BLaER1 (cell line): Measurements from ENCODE around the gene AK1.

Experiments
- H3K27ac ChIP-seq: shearing (Covaris generic); formaldehyde crosslinking; 2 replicates; pipeline ENCODE4 v1.8.1; 2022
- H3K27me3 ChIP-seq: shearing (Covaris generic); formaldehyde crosslinking; 2 replicates; pipeline ENCODE4 v1.8.1; 2022
- H3K36me3 ChIP-seq: shearing (Covaris generic); formaldehyde crosslinking; 2 replicates; pipeline ENCODE4 v1.8.1; 2022
- H3K4me1 ChIP-seq: shearing (Covaris generic); formaldehyde crosslinking; 2 replicates; pipeline ENCODE4 v1.8.1; 2022
- H3K4me2 ChIP-seq: shearing (Covaris generic); formaldehyde crosslinking; 2 replicates; pipeline ENCODE4 v1.8.1; 2022
- H3K4me3 ChIP-seq: shearing (Covaris generic); formaldehyde crosslinking; 2 replicates; pipeline ENCODE4 v1.8.1; 2022
- H3K9ac ChIP-seq: shearing (Covaris generic); formaldehyde crosslinking; 2 replicates; pipeline ENCODE4 v1.8.1; 2022
- H3K9me3 ChIP-seq: shearing (Covaris generic); formaldehyde crosslinking; 2 replicates; pipeline ENCODE4 v1.8.1; 2022
- H4K20me1 ChIP-seq: shearing (Covaris generic); formaldehyde crosslinking; 2 replicates; pipeline ENCODE4 v1.8.1; 2022
- Cebpa-rat ChIP-seq: shearing (Covaris generic); IDR thresholded peaks from 2 replicates; pipeline ENCODE4 v1.8.1; 2022

AK1 gene

GRCh38 chr9:127877566-127877998 is at the start of gene AK1:
AK1 (minus strand) TSS chr9:127877675; CDS start chr9:127874617, 3,058 bp downstream.
- Histone ChIP-seq H3K4me3 (peak within 1 kb of the TSS; percentile 55), H3K27me3 (peaks cover 23% of the 10 kb centered on the region), H4K20me1 (no peaks in the 10 kb centered on the region), H3K4me1 (peaks cover 98% of the 10 kb centered on the region), H3K4me2 (peak within 1 kb of the TSS; percentile 78), H3K9ac (peak within 1 kb of the TSS; percentile 66), H3K27ac (peak within 1 kb of the TSS; percentile 65; the same call in 1 of the 2 replicates), H3K36me3 (no peaks in the 10 kb centered on the region), H3K9me3 (no peaks in the 10 kb centered on the region)
- no peak for TF ChIP-seq Cebpa-rat

GRCh38 chr9:127926906-127927200 is 49.4 kb upstream of the AK1 start:
- H3K36me3 ChIP-seq: no peaks in the 10 kb centered on the region
- H3K27ac ChIP-seq: no peak overlapping the region
- H3K4me3 ChIP-seq: peak overlapping the region; percentile 57
- H4K20me1 ChIP-seq: peaks cover 90% of the 10 kb centered on the region
- 0 out of 2 replicates have a peak overlapping the region, but pooled peaks have one; percentile 18 for H3K9ac ChIP-seq
- H3K4me2 ChIP-seq: peak overlapping the region; percentile 78
- no peak for TF ChIP-seq Cebpa-rat
- H3K4me1 ChIP-seq: peaks cover 35% of the 10 kb centered on the region
- H3K27me3 ChIP-seq: peaks cover 82% of the 10 kb centered on the region
- no peaks in the 10 kb centered on the region for H3K9me3 ChIP-seq

- Histone ChIP-seq H3K27me3 (peaks cover 84% of the 10 kb centered on the region), H3K27ac (no peak overlapping the region), H3K9ac (no peak overlapping the region), H3K4me1 (peaks cover 35% of the 10 kb centered on the region), H4K20me1 (peaks cover 86% of the 10 kb centered on the region), H3K4me2 (peak overlapping the region; percentile 78), H3K36me3 (no peaks in the 10 kb centered on the region), H3K9me3 (no peaks in the 10 kb centered on the region), H3K4me3 (peak overlapping the region; percentile 57; the same call in 1 of the 2 replicates)
- TF ChIP-seq Cebpa-rat: no peak
These were observed 48.8 kb upstream of the AK1 start for GRCh38 chr9:127925959-127926905.

- TF ChIP-seq Cebpa-rat: no peak
- H3K9ac ChIP-seq: no peak overlapping the region
- H4K20me1 ChIP-seq: peaks cover 76% of the 10 kb centered on the region
- peaks cover 77% of the 10 kb centered on the region for H3K27me3 ChIP-seq
- no peaks in the 10 kb centered on the region for H3K36me3 ChIP-seq
- H3K4me1 ChIP-seq: peaks cover 36% of the 10 kb centered on the region
- no peak overlapping the region for H3K27ac ChIP-seq
- H3K9me3 ChIP-seq: no peaks in the 10 kb centered on the region
- no peak overlapping the region for H3K4me3 ChIP-seq
- H3K4me2 ChIP-seq: no peak overlapping the region
These were observed 47.4 kb upstream of the AK1 start for GRCh38 chr9:127924736-127925444.

GRCh38 chr9:127923771-127924170 is 46.3 kb upstream of the AK1 start:
- no peak overlapping the region for H3K27ac ChIP-seq
- no peak overlapping the region for H3K9ac ChIP-seq
- peaks cover 43% of the 10 kb centered on the region for H3K4me1 ChIP-seq
- no peak overlapping the region for H3K4me3 ChIP-seq
- no peak overlapping the region for H3K4me2 ChIP-seq
- peaks cover 65% of the 10 kb centered on the region for H4K20me1 ChIP-seq
- H3K9me3 ChIP-seq: no peaks in the 10 kb centered on the region
- H3K36me3 ChIP-seq: no peaks in the 10 kb centered on the region
- no peak for TF ChIP-seq Cebpa-rat
- H3K27me3 ChIP-seq: peaks cover 65% of the 10 kb centered on the region

GRCh38 chr9:127923046-127923445 is 45.6 kb upstream of the AK1 start:
- TF ChIP-seq Cebpa-rat: no peak
- Histone ChIP-seq H3K9me3 (no peaks in the 10 kb centered on the region), H3K9ac (no peak overlapping the region), H3K36me3 (no peaks in the 10 kb centered on the region), H3K27me3 (peaks cover 58% of the 10 kb centered on the region), H3K27ac (no peak overlapping the region), H3K4me3 (no peak overlapping the region), H3K4me1 (peaks cover 51% of the 10 kb centered on the region), H4K20me1 (peaks cover 58% of the 10 kb centered on the region), H3K4me2 (no peak overlapping the region)

- Histone ChIP-seq H3K4me3 (peak overlapping the region; percentile 52; the same call in 1 of the 2 replicates), H3K9me3 (no peaks in the 10 kb centered on the region), H4K20me1 (peaks cover 48% of the 10 kb centered on the region), H3K27ac (no peak overlapping the region), H3K36me3 (no peaks in the 10 kb centered on the region), H3K4me1 (peaks cover 54% of the 10 kb centered on the region), H3K27me3 (peaks cover 44% of the 10 kb centered on the region), H3K4me2 (peak overlapping the region; percentile 91), H3K9ac (0 out of 2 replicates have a peak overlapping the region, but pooled peaks have one; percentile 49)
- no peak for TF ChIP-seq Cebpa-rat
These were observed 44.2 kb upstream of the AK1 start for GRCh38 chr9:127921557-127922120.

GRCh38 chr9:127920794-127921193 is 43.3 kb upstream of the AK1 start:
- Histone ChIP-seq H3K9me3 (no peaks in the 10 kb centered on the region), H3K4me3 (no peak overlapping the region), H3K4me2 (peak overlapping the region; percentile 91), H4K20me1 (peaks cover 39% of the 10 kb centered on the region), H3K9ac (no peak overlapping the region), H3K27ac (peak overlapping the region; percentile 7; the same call in 1 of the 2 replicates), H3K27me3 (peaks cover 36% of the 10 kb centered on the region), H3K4me1 (peaks cover 51% of the 10 kb centered on the region), H3K36me3 (no peaks in the 10 kb centered on the region)
- no peak for TF ChIP-seq Cebpa-rat

GRCh38 chr9:127919253-127919815 is 41.9 kb upstream of the AK1 start:
- Histone ChIP-seq H3K4me1 (peaks cover 64% of the 10 kb centered on the region), H3K36me3 (peaks cover 8% of the 10 kb centered on the region), H3K9me3 (no peaks in the 10 kb centered on the region), H3K4me2 (peak overlapping the region; percentile 84), H3K9ac (peak overlapping the region; percentile 12; the same call in 1 of the 2 replicates), H3K4me3 (no peak overlapping the region), H4K20me1 (peaks cover 31% of the 10 kb centered on the region; the same call in 1 of the 2 replicates), H3K27me3 (peaks cover 21% of the 10 kb centered on the region; the same call in 1 of the 2 replicates), H3K27ac (peak overlapping the region; percentile 82)
- no peak for TF ChIP-seq Cebpa-rat
